MCF 10A (cell line): ENCODE measurements around the gene MZT2B. TPM values are rescaled to one million over a fixed set of nuclear protein-coding genes. Genes with fewer than 3 reads are reported as not detected.
"Not testable (repeated sequence)": the region's sequence is repeated elsewhere in the genome, so short reads cannot be mapped to it uniquely, and the experiment has no call there.

Experiments
- BruUV-seq: library from RNA; stranded (reverse); fragments of 400-500 nt; replicated peaks from 2 replicates; lab custom pipeline; 2021; lab: Mats Ljungman, UMichigan
- CTCF ChIA-PET: fragments of 300-600 bp; sonication (Branson Sonifier 250); formaldehyde crosslinking; extraction: SDS; loops from one replicate; lab custom pipeline; 2021; ENCODE audit warnings: antibody characterized with exemption, inconsistent platforms; lab: Yijun Ruan, JAX
- POLR2A ChIA-PET: fragments of 300-600, 350-650 bp; sonication (Branson Sonifier 250); formaldehyde crosslinking; extraction: SDS; loops from one replicate; lab custom pipeline; 2020; ENCODE audit warnings: antibody characterized with exemption, inconsistent platforms; lab: Yijun Ruan, JAX
- DNase-seq: peaks from one replicate; pipeline ENCODE4 v3.0.0-alpha.2; 2018; ENCODE audit not compliant: unreplicated experiment
- H3K27ac Mint-ChIP-seq: one replicate; pipeline ENCODE4 v1.8.0; 2022; ENCODE audit warnings: mild to moderate bottlenecking, low read depth, mixed read lengths; ENCODE audit not compliant: unreplicated experiment
- H3K27me3 Mint-ChIP-seq: one replicate; pipeline ENCODE4 v1.8.0; 2022; ENCODE audit warnings: mixed read lengths; ENCODE audit not compliant: insufficient read depth, unreplicated experiment
- H3K36me3 Mint-ChIP-seq: one replicate; pipeline ENCODE4 v1.8.0; 2022; ENCODE audit warnings: mild to moderate bottlenecking, moderate library complexity, mixed read lengths; ENCODE audit not compliant: insufficient read depth, unreplicated experiment
- H3K4me1 Mint-ChIP-seq: one replicate; pipeline ENCODE4 v1.8.0; 2022; ENCODE audit warnings: mixed read lengths; ENCODE audit not compliant: insufficient read depth, unreplicated experiment
- H3K4me3 Mint-ChIP-seq: one replicate; pipeline ENCODE4 v1.8.0; 2022; ENCODE audit warnings: mild to moderate bottlenecking, moderate library complexity, mixed read lengths; ENCODE audit not compliant: unreplicated experiment
- H3K9me3 Mint-ChIP-seq: one replicate; pipeline ENCODE4 v1.8.0; 2022; ENCODE audit warnings: mixed read lengths; ENCODE audit not compliant: unreplicated experiment
- intact Hi-C: fragments of 100-400 bp; cut with micrococcal nuclease; formaldehyde crosslinking; loops from 2 replicates; pipeline ENCODE4 v1.14.1; 2022
- total RNA-seq: library from RNA; stranded (reverse); gene quantifications from 2 replicates; pipeline ENCODE4 v1.2.3, GENCODE V29; 2022
- TF ChIP-seq, protein P1 (sequence below): fragments of 200-600 bp; IDR thresholded peaks from one replicate; pipeline ENCODE4 v1.8.0; 2022; ENCODE audit warnings: antibody characterized with exemption, mild to moderate bottlenecking; ENCODE audit not compliant: unreplicated experiment

MZT2B gene
- total RNA-seq, 1 experiment from 2014 or later = 402 TPM

DNA sequence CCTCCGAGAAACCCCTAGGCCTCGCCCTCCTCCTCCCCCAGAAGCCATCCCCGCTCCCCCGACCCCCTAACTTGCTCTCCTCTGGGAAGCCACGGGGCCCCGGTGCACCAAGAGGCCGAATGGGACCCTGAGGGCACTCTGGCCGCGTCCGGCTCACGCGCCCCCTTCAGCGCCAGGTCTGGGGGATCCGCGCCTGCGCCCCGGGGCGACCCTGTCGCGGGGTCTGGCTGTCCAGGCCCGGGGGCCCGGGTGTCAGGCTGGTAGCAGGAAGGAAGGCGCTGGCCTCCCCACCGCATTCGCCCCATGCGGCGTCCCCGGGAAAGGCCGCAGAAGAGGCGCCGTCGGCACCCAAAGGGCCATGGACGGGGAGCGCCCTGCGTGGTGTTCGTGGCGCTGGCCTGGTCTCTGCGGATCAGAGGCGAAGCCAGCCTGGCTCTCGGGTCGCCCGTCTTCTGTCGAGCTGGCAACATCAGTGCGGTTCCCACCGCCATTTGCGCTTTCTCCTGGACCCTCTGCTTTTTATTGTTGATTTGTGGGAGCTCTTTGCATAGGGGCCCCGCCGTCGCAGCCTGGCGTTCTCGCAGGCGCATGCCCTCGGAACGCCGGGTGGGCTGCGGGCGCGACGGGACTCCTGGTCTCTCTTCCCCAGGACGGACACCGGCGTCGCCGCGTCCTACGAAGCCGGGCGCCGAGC lies 46.6 kb downstream of the MZT2B start:
- DNase-seq, H3K36me3 Mint-ChIP-seq, intact Hi-C loops, H3K27ac Mint-ChIP-seq, CTCF ChIA-PET, POLR2A ChIA-PET, H3K9me3 Mint-ChIP-seq, BruUV-seq, H3K4me3 Mint-ChIP-seq, H3K4me1 Mint-ChIP-seq: not testable (repeated sequence)
- H3K27me3 Mint-ChIP-seq = peaks cover 11% of the 10 kb centered on the region

DNA sequence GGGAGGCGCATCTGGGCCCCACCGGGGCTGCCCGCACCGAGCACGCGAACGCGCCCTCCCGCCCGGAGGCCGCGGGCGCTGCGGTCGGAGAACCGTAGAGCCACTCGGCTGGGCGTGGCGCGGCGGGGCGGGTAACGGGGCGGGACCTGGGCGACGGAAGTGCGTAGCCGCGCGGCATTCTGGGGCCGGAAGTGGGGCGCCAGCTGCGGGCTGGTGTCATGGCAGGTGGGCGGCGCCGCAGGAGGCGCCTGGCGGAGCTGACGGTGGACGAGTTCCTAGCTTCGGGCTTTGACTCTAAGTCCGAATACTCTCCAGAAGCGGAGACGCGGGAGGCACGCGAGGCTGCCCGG lies 47.1 kb downstream of the MZT2B start:
- H3K27ac Mint-ChIP-seq, H3K4me1 Mint-ChIP-seq, H3K36me3 Mint-ChIP-seq, H3K4me3 Mint-ChIP-seq, BruUV-seq, H3K9me3 Mint-ChIP-seq, DNase-seq, CTCF ChIA-PET, POLR2A ChIA-PET, intact Hi-C loops: not testable (repeated sequence)
- H3K27me3 Mint-ChIP-seq = peaks cover 11% of the 10 kb centered on the region

DNA sequence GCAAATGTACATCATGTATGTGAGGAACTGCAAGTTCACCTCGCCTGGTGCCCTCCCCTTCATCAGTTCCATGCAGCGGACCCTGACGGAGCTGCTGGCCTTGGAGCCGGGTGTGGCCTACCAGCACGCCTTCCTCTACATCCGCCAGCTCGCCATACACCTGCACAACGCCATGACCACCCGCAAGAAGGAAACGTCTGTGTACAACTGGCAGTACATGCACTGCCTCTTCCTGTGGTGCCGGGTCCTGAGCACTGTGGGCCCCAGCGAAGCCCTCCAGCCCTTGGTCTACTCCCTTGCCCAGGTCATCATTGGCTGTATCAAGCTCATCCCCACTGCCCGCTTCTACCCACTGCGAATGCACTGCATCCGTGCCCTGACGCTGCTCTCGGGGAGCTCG lies 48.3 kb downstream of the MZT2B start:
- intact Hi-C loops, H3K27ac Mint-ChIP-seq, BruUV-seq, H3K4me1 Mint-ChIP-seq, H3K9me3 Mint-ChIP-seq, H3K4me3 Mint-ChIP-seq, DNase-seq, POLR2A ChIA-PET, H3K36me3 Mint-ChIP-seq, CTCF ChIA-PET: not testable (repeated sequence)
- peaks cover 11% of the 10 kb centered on the region for H3K27me3 Mint-ChIP-seq

DNA sequence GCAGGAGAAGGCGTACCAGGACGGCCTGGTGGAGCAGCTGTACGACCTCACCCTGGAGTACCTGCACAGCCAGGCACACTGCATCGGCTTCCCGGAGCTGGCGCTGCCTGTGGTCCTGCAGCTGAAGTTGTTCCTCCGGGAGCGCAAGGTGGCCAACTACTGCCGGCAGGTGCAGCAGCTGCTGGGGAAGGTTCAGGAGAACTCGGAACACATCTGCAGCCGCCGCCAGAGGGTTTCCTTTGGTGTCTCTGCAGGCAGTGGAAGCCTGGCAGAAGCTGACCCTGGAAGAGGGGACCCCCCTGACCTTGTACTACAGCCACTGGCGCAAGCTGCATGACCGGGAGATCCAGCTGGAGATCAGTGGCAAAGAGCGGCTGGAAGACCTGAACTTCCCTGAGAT lies 48.8 kb downstream of the MZT2B start:
- peaks cover 11% of the 10 kb centered on the region for H3K27me3 Mint-ChIP-seq
- H3K9me3 Mint-ChIP-seq, H3K4me1 Mint-ChIP-seq, intact Hi-C loops, H3K4me3 Mint-ChIP-seq, BruUV-seq, H3K27ac Mint-ChIP-seq, POLR2A ChIA-PET, DNase-seq, CTCF ChIA-PET, H3K36me3 Mint-ChIP-seq: not testable (repeated sequence)

DNA sequence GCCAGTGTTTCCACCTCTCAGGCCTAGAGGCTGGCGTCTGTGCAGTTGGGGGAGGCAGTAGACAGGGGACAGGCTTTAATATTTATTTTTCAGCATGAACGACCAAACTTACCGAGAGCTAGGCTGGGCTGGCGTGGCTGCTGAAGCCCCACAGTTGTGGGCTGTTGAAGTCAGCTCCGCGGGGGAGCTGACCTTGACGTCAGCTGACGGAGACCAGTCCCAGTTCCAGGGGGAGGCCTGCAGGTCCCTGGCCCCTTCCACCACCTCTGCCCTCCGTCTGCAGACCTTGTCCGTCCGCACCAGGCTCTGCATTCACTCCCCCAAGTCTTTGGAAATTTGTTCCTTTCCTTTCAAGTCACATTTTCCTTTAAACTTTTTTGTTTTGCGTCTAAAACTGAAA lies 49.6 kb downstream of the MZT2B start:
- no peak for DNase-seq
- no peak overlapping the region for H3K4me3 Mint-ChIP-seq
- ChIA-PET CTCF (no interaction called here), POLR2A (no interaction called here)
- H3K9me3 Mint-ChIP-seq = no peaks in the 10 kb centered on the region
- intact Hi-C loops = no loop called here
- BruUV-seq = no TSS peak
- no peaks in the 10 kb centered on the region for H3K4me1 Mint-ChIP-seq
- H3K27me3 Mint-ChIP-seq = peaks cover 11% of the 10 kb centered on the region
- H3K27ac Mint-ChIP-seq = no peak overlapping the region
- TF ChIP-seq, protein P1, sequence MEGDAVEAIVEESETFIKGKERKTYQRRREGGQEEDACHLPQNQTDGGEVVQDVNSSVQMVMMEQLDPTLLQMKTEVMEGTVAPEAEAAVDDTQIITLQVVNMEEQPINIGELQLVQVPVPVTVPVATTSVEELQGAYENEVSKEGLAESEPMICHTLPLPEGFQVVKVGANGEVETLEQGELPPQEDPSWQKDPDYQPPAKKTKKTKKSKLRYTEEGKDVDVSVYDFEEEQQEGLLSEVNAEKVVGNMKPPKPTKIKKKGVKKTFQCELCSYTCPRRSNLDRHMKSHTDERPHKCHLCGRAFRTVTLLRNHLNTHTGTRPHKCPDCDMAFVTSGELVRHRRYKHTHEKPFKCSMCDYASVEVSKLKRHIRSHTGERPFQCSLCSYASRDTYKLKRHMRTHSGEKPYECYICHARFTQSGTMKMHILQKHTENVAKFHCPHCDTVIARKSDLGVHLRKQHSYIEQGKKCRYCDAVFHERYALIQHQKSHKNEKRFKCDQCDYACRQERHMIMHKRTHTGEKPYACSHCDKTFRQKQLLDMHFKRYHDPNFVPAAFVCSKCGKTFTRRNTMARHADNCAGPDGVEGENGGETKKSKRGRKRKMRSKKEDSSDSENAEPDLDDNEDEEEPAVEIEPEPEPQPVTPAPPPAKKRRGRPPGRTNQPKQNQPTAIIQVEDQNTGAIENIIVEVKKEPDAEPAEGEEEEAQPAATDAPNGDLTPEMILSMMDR = no peak
- H3K36me3 Mint-ChIP-seq = no peaks in the 10 kb centered on the region

DNA sequence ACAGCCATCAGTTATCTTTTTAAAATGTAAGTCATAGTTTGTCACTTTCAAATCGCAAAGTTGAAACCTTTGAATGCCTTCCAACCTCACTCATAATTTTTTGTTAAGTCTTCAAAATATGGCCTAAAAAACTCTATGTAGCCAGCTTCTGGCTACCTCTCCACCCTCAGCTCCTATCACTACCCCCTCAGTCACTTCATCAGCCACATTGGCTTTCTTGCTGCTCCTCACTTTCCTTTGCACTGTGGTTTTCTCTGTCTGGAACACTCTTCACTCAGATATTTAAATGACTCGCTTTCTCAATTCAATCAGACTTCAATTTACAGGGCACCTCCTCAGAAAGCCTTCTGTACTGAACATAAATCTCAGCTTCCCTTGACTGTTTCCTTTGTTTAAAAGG lies 51.0 kb downstream of the MZT2B start:
- POLR2A ChIA-PET, BruUV-seq, DNase-seq, H3K27ac Mint-ChIP-seq, H3K9me3 Mint-ChIP-seq, intact Hi-C loops, H3K4me1 Mint-ChIP-seq, H3K36me3 Mint-ChIP-seq, CTCF ChIA-PET, H3K4me3 Mint-ChIP-seq: not testable (repeated sequence)
- H3K27me3 Mint-ChIP-seq = peaks cover 11% of the 10 kb centered on the region

DNA sequence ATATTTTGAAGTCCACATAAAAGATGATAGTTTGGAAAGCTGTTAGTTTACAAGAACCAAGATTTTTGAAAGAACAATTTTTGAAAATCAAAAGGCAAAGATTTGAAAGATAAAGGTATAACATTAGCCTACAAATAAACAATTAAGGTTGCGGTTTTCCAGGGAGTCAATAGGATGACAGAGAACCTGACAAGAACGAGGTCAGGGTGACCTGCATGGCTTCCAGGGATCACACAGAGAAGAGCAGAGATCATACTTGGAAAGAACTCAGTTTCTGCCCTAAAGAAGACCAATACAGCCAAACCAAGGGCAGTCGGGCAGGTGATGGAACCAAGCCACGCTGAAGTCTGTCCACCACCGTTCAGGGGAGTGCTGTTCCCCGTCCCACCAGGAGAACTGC lies 57.5 kb downstream of the MZT2B start:
- intact Hi-C loops, H3K4me3 Mint-ChIP-seq, H3K27ac Mint-ChIP-seq, H3K9me3 Mint-ChIP-seq, H3K27me3 Mint-ChIP-seq, CTCF ChIA-PET, POLR2A ChIA-PET, H3K36me3 Mint-ChIP-seq, BruUV-seq, DNase-seq, H3K4me1 Mint-ChIP-seq: not testable (repeated sequence)
